HG03280 (cell line): Measurements from ENCODE around the gene ALDOB.

Source experiments
- ATAC-seq: cut with Tn5 transposase; IDR thresholded peaks from one replicate; pipeline ENCODE4 v1.9.1; 2021; ENCODE audit warnings: mild to moderate bottlenecking, moderate library complexity; ENCODE audit not compliant: unreplicated experiment

Gene ALDOB

GRCh38 chr9:101435601-101436079 is at the start of gene ALDOB:
TSS of gene ALDOB (minus strand) at chr9:101435774. CDS start at chr9:101430887, 4,887 bp downstream.
- no peak for ATAC-seq

- ATAC-seq = no peak
These were observed 48.5 kb upstream of the ALDOB start for GRCh38 chr9:101484046-101484445.

- ATAC-seq = no peak
These were observed 45.7 kb upstream of the ALDOB start for GRCh38 chr9:101481261-101481660.

GRCh38 chr9:101480386-101480785 is 44.8 kb upstream of the ALDOB start:
- no peak for ATAC-seq

GRCh38 chr9:101479338-101480030 is 43.9 kb upstream of the ALDOB start:
- ATAC-seq = no peak

GRCh38 chr9:101478906-101479305 is 43.3 kb upstream of the ALDOB start:
- ATAC-seq = no peak

- ATAC-seq = no peak
These were observed 42.9 kb upstream of the ALDOB start for GRCh38 chr9:101478444-101478843.

- no peak for ATAC-seq
These were observed 42.2 kb upstream of the ALDOB start for GRCh38 chr9:101477736-101478135.

- no peak for ATAC-seq
These were observed 41.6 kb upstream of the ALDOB start for GRCh38 chr9:101477214-101477613.

- no peak for ATAC-seq
These were observed 41.1 kb upstream of the ALDOB start for GRCh38 chr9:101476576-101477208.

- ATAC-seq = no peak
These were observed 37.3 kb upstream of the ALDOB start for GRCh38 chr9:101472891-101473290.

- ATAC-seq = no peak
These were observed 35.4 kb upstream of the ALDOB start for GRCh38 chr9:101470929-101471328.

GRCh38 chr9:101470021-101470420 is 34.4 kb upstream of the ALDOB start:
- no peak for ATAC-seq

GRCh38 chr9:101469026-101469425 is 33.5 kb upstream of the ALDOB start:
- no peak for ATAC-seq

GRCh38 chr9:101468116-101468515 is 32.5 kb upstream of the ALDOB start:
- no peak for ATAC-seq

GRCh38 chr9:101467690-101468089 is 32.1 kb upstream of the ALDOB start:
- no peak for ATAC-seq

GRCh38 chr9:101466863-101467262 is 31.3 kb upstream of the ALDOB start:
- ATAC-seq = no peak

- no peak for ATAC-seq
These were observed 29.8 kb upstream of the ALDOB start for GRCh38 chr9:101465326-101465915.

- no peak for ATAC-seq
These were observed 27.8 kb upstream of the ALDOB start for GRCh38 chr9:101463397-101463796.

GRCh38 chr9:101462558-101462957 is 27.0 kb upstream of the ALDOB start:
- no peak for ATAC-seq

GRCh38 chr9:101460965-101461364 is 25.4 kb upstream of the ALDOB start:
- no peak for ATAC-seq

- ATAC-seq = peak; percentile 84
These were observed 23.5 kb upstream of the ALDOB start for GRCh38 chr9:101458963-101459631.
